GM19397 (cell line): Measurements from ENCODE around the gene CCDC71L.

Source experiments
- ATAC-seq: cut with Tn5 transposase; IDR thresholded peaks from one replicate; pipeline ENCODE4 v1.9.1; 2021; ENCODE audit warnings: mild to moderate bottlenecking, moderate library complexity; ENCODE audit not compliant: unreplicated experiment

Gene CCDC71L

GRCh38 chr7:106626376-106627164 lies 34.4 kb downstream of the CCDC71L start:
- no peak for ATAC-seq

- no peak for ATAC-seq
These were observed 35.2 kb downstream of the CCDC71L start for GRCh38 chr7:106625678-106626301.

GRCh38 chr7:106623853-106624252 lies 37.1 kb downstream of the CCDC71L start:
- ATAC-seq, result no peak

- ATAC-seq, result no peak
These were observed 37.7 kb downstream of the CCDC71L start for GRCh38 chr7:106623315-106623660.

GRCh38 chr7:106622654-106623314 lies 38.2 kb downstream of the CCDC71L start:
- no peak for ATAC-seq

- ATAC-seq, result no peak
These were observed 39.4 kb downstream of the CCDC71L start for GRCh38 chr7:106621393-106622132.

GRCh38 chr7:106620676-106621075 lies 40.3 kb downstream of the CCDC71L start:
- ATAC-seq, result no peak

GRCh38 chr7:106620034-106620433 lies 40.9 kb downstream of the CCDC71L start:
- ATAC-seq, result no peak

- no peak for ATAC-seq
These were observed 41.7 kb downstream of the CCDC71L start for GRCh38 chr7:106619213-106619612.

- ATAC-seq, result no peak
These were observed 42.5 kb downstream of the CCDC71L start for GRCh38 chr7:106618480-106618879.

- ATAC-seq, result no peak
These were observed 43.1 kb downstream of the CCDC71L start for GRCh38 chr7:106617860-106618259.

GRCh38 chr7:106616708-106617051 lies 44.3 kb downstream of the CCDC71L start:
- no peak for ATAC-seq

- no peak for ATAC-seq
These were observed 44.9 kb downstream of the CCDC71L start for GRCh38 chr7:106615808-106616707.

- no peak for ATAC-seq
These were observed 46.2 kb downstream of the CCDC71L start for GRCh38 chr7:106614751-106615150.

- ATAC-seq, result no peak
These were observed 47.0 kb downstream of the CCDC71L start for GRCh38 chr7:106613848-106614560.

- ATAC-seq, result no peak
These were observed 47.7 kb downstream of the CCDC71L start for GRCh38 chr7:106613279-106613678.

- no peak for ATAC-seq
These were observed 48.5 kb downstream of the CCDC71L start for GRCh38 chr7:106612432-106612831.

- no peak for ATAC-seq
These were observed 49.0 kb downstream of the CCDC71L start for GRCh38 chr7:106611911-106612310.

GRCh38 chr7:106610996-106611886 lies 49.7 kb downstream of the CCDC71L start:
- no peak for ATAC-seq
